GM21390 (cell line): ENCODE results near the gene KRTAP20-1.

Experiments
- ATAC-seq: cut with Tn5 transposase; IDR thresholded peaks from one replicate; pipeline ENCODE4 v1.9.1; 2021; ENCODE audit not compliant: unreplicated experiment

Gene KRTAP20-1

DNA sequence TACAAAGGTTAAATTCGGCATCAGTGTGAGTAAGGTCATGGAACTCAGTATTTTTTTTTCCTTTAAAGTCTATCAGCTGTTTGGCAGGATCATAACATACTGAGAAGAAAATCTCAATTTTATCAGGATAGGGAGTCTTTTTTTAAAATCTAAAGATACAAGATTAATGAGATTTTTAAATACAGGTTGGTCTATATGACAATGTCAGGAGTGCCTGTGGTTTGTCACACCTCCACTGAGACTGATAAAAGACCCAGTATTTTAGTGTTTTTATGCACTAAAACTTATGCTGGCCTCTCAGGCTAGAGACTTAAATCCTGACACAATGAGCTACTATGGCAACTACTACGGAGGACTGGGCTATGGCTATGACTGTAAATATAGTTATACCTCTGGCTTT, 26.3 kb downstream of the KRTAP20-1 start, which contains the start of gene KRTAP20-3:
KRTAP20-3 (plus strand) TSS at position 301 of the 400 bp plus-strand sequence.
- ATAC-seq = no peak

DNA sequence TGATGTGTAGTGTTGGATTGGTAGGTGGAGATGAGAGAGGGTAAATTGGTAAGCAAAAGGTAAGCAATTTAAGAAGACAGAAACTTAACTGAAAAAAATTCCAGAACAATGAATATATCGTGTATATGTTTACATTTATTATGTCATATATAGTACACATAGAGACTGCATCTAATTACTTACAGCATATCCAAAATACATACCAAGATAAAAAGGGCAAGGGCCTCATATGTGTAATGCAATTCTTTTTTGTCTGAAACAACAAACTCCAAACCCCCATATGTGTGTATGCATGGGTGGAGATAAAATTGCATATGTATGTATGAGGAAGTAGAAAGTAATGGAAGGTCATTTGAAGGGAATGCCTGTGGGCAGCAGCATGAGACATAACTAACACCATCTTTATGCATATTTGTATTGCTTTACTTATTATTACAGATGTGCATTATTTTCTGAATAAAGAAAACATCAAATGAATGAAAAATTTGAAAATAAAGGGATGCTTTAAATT, 30.7 kb downstream of the KRTAP20-1 start:
- no peak for ATAC-seq

DNA sequence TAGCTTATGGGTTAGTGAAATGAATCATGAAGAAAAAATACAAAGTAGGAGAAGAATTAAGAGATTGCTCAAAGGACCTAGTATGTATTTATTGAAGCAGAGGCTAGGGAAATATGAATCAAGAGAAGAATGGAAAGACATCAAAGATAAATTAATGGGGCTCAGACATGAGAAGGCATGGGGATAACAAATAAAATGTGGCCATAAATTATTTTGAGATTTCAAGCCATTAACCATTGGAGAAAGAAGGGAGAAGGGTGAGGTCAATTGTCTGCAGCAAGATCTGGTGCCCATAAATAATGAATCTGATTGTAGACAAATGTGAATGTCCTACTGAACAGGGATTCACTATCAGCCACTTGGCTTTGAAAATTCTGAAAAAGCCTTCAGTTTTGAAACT, 36.7 kb downstream of the KRTAP20-1 start:
- ATAC-seq = no peak
